ENCODE data around the gene STIM2.

DNA sequence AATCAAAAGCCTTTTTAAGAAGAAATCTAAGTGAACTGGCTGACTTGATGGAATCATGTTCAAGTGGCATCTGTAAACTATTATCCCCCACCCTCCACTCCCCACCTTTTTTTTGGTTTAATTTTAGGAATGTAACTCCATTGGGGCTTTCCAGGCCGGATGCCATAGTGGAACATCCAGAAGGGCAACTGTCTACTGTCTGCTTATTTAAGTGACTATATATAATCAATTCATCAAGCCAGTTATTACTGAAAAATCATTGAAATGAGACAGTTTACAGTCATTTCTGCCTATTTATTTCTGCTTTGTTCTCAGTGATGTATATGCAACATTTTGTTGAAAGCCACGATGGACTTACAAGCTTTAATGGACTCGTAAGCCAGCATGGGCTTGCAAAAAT is 162.3 kb downstream of the STIM2 start:
- TF ChIP-seq, protein P1, sequence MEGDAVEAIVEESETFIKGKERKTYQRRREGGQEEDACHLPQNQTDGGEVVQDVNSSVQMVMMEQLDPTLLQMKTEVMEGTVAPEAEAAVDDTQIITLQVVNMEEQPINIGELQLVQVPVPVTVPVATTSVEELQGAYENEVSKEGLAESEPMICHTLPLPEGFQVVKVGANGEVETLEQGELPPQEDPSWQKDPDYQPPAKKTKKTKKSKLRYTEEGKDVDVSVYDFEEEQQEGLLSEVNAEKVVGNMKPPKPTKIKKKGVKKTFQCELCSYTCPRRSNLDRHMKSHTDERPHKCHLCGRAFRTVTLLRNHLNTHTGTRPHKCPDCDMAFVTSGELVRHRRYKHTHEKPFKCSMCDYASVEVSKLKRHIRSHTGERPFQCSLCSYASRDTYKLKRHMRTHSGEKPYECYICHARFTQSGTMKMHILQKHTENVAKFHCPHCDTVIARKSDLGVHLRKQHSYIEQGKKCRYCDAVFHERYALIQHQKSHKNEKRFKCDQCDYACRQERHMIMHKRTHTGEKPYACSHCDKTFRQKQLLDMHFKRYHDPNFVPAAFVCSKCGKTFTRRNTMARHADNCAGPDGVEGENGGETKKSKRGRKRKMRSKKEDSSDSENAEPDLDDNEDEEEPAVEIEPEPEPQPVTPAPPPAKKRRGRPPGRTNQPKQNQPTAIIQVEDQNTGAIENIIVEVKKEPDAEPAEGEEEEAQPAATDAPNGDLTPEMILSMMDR (IDR thresholded peaks at IDR 0.05): no peak
- no peak for TF ChIP-seq POLR2A (IDR thresholded peaks at IDR 0.05)

Data from prostate gland (tissue), 2 donors.